Right ventricle myocardium superior (tissue), 1 donor: Measurements from ENCODE around the gene IST1. TPM values are rescaled to one million over a fixed set of nuclear protein-coding genes. Genes with fewer than 3 reads are reported as not detected.

Experiments
- total RNA-seq: library from RNA; stranded (reverse); fragmentation: NEBNext Ultra II Directional; extraction: Animal tissue kit (Norgen Biotek cat#: 25700); gene quantifications from one replicate; pipeline ENCODE4 v1.2.1, GENCODE V29; 2021
- donor health status: DM: no; HTN: yes; CAD: no; lungs with severe emphysema.

The IST1 gene
- total RNA-seq, 1 donor from 2014 or later: 113 TPM

Other genes starting within 250 kb of the IST1 start
- gene PHLPP2, start 170.8 kb upstream of the IST1 start, total RNA-seq: 1.5 TPM
- 27.2 TPM for gene AP1G1, start 86.7 kb upstream of the IST1 start, total RNA-seq
- 13.4 TPM for gene ATXN1L, start 49.6 kb upstream of the IST1 start, total RNA-seq
- gene ZNF821, start 11.3 kb upstream of the IST1 start, total RNA-seq: 1.7 TPM
- 0.03 TPM for gene PKD1L3, start 104.9 kb downstream of the IST1 start, total RNA-seq
- gene DHODH, start 113.2 kb downstream of the IST1 start, total RNA-seq: 8.3 TPM
- 6.4 TPM for gene HP, start 159.0 kb downstream of the IST1 start, total RNA-seq
- gene HPR, start 167.7 kb downstream of the IST1 start, total RNA-seq: 87.8 TPM
- gene TXNL4B, start 198.1 kb downstream of the IST1 start, total RNA-seq: 6.9 TPM
- 38.1 TPM for gene DHX38, start 198.3 kb downstream of the IST1 start, total RNA-seq